ENCODE results near the gene BMP6. TPM values are rescaled to one million over a fixed set of nuclear protein-coding genes. Genes with fewer than 3 reads are reported as not detected.

Gene BMP6
- polyA plus RNA-seq, 1 donor from 2014 or later: 2.4 TPM

- H3K79me2 ChIP-seq (replicated peaks; ENCODE audit: insufficient read depth, low read length): no peaks in the 10 kb centered on the region
- H4K20me1 ChIP-seq (ENCODE audit: insufficient read depth): no peaks in the 10 kb centered on the region
- no peaks in the 10 kb centered on the region for H3K27me3 ChIP-seq (ENCODE audit: insufficient read depth, low read depth, low read length)
- no peak overlapping the region for H3K4me3 ChIP-seq (ENCODE audit: low read length)
- H3K4me2 ChIP-seq (ENCODE audit: low read length): no peak overlapping the region
- no peaks in the 10 kb centered on the region for H3K9me2 ChIP-seq (ENCODE audit: insufficient read depth, low read length)
- H2AFZ ChIP-seq (ENCODE audit: low read depth, low read length): no peak overlapping the region
- H3K36me3 ChIP-seq (ENCODE audit: insufficient read depth, low read length): no peaks in the 10 kb centered on the region
- H3F3A ChIP-seq (ENCODE audit: insufficient read depth, low read length, poor library complexity, severe bottlenecking): no peaks in the 10 kb centered on the region
- H3K9ac ChIP-seq (ENCODE audit: low read length): no peak overlapping the region
- H3K27ac ChIP-seq (ENCODE audit: low read length): no peak overlapping the region
- no peaks in the 10 kb centered on the region for H3K9me3 ChIP-seq (ENCODE audit: low read length)
- no peak for TF ChIP-seq RAD21 (conservative IDR thresholded peaks at IDR 0.05)
- TF ChIP-seq SMC3 (conservative IDR thresholded peaks at IDR 0.05; ENCODE audit: poor library complexity): no peak
- TF ChIP-seq TAF1 (IDR thresholded peaks at IDR 0.05; ENCODE audit: low read depth): no peak
- TF ChIP-seq, protein P1, sequence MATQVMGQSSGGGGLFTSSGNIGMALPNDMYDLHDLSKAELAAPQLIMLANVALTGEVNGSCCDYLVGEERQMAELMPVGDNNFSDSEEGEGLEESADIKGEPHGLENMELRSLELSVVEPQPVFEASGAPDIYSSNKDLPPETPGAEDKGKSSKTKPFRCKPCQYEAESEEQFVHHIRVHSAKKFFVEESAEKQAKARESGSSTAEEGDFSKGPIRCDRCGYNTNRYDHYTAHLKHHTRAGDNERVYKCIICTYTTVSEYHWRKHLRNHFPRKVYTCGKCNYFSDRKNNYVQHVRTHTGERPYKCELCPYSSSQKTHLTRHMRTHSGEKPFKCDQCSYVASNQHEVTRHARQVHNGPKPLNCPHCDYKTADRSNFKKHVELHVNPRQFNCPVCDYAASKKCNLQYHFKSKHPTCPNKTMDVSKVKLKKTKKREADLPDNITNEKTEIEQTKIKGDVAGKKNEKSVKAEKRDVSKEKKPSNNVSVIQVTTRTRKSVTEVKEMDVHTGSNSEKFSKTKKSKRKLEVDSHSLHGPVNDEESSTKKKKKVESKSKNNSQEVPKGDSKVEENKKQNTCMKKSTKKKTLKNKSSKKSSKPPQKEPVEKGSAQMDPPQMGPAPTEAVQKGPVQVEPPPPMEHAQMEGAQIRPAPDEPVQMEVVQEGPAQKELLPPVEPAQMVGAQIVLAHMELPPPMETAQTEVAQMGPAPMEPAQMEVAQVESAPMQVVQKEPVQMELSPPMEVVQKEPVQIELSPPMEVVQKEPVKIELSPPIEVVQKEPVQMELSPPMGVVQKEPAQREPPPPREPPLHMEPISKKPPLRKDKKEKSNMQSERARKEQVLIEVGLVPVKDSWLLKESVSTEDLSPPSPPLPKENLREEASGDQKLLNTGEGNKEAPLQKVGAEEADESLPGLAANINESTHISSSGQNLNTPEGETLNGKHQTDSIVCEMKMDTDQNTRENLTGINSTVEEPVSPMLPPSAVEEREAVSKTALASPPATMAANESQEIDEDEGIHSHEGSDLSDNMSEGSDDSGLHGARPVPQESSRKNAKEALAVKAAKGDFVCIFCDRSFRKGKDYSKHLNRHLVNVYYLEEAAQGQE (IDR thresholded peaks at IDR 0.05; ENCODE audit: borderline replicate concordance): no peak
- TF ChIP-seq MXI1 (conservative IDR thresholded peaks at IDR 0.05; ENCODE audit: poor library complexity, severe bottlenecking): no peak
- TF ChIP-seq POLR2AphosphoS5 (IDR thresholded peaks at IDR 0.05): no peak
- TF ChIP-seq EP300 (conservative IDR thresholded peaks at IDR 0.05; ENCODE audit: poor library complexity, severe bottlenecking): no peak
- no peak for TF ChIP-seq EZH2 (IDR thresholded peaks at IDR 0.05; ENCODE audit: borderline replicate concordance, insufficient read depth, low read length, poor library complexity, severe bottlenecking)
Measured at GRCh38 chr6:7763881-7764280, 38.0 kb downstream of the BMP6 start.

DNA sequence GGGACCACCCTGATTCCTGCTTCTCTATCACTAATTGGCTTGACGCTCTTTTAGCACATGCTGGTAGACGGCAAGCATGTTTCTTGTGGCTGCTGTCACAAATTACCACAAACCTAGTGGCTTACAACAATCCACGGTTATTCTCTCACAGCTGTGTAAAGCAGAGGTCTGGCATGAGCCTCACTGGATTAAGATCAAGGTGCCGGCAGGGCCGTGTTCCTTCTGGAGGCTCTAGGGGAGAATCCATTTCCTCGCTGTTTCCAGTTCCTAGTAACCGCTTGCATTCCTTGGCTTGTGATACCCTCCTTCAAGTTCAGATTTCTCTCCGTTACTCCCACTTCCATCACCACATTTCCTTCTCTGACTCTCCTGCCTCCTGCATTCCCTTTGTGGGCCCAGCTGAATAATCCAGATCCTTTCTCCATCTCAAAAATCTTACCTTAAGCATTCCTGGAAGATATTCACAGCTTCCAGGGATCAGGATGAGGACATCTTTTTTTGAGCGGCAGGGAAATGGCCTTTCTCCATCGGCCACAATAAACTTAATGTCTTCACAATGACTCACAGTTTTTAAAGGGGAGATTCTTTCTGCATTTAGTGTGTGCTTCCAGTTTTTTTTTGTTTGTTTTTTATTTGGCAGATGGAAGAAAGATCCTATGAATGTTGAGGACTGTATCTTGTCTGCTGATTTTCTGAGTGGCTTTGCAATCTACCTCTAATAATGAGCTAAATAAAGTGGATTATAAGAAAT lies 39.9 kb downstream of the BMP6 start:
- H3K36me3 ChIP-seq (ENCODE audit: insufficient read depth, low read length): no peaks in the 10 kb centered on the region
- H3K9ac ChIP-seq (ENCODE audit: low read length): no peak overlapping the region
- no peak overlapping the region for H3K27ac ChIP-seq (ENCODE audit: low read length)
- no peak overlapping the region for H3K4me3 ChIP-seq (ENCODE audit: low read length)
- H2AFZ ChIP-seq (ENCODE audit: low read depth, low read length): no peak overlapping the region
- H3K9me2 ChIP-seq (ENCODE audit: insufficient read depth, low read length): no peaks in the 10 kb centered on the region
- no peaks in the 10 kb centered on the region for H3F3A ChIP-seq (ENCODE audit: insufficient read depth, low read length, poor library complexity, severe bottlenecking)
- no peaks in the 10 kb centered on the region for H4K20me1 ChIP-seq (ENCODE audit: insufficient read depth)
- no peak overlapping the region for H3K4me2 ChIP-seq (ENCODE audit: low read length)
- H3K79me2 ChIP-seq (replicated peaks; ENCODE audit: insufficient read depth, low read length): no peaks in the 10 kb centered on the region
- TF ChIP-seq EP300 (conservative IDR thresholded peaks at IDR 0.05; ENCODE audit: poor library complexity, severe bottlenecking) (no peak), RAD21 (conservative IDR thresholded peaks at IDR 0.05) (no peak), SMC3 (conservative IDR thresholded peaks at IDR 0.05; ENCODE audit: poor library complexity) (no peak), POLR2AphosphoS5 (IDR thresholded peaks at IDR 0.05) (no peak), TAF1 (IDR thresholded peaks at IDR 0.05; ENCODE audit: low read depth) (no peak), EZH2 (IDR thresholded peaks at IDR 0.05; ENCODE audit: borderline replicate concordance, insufficient read depth, low read length, poor library complexity, severe bottlenecking) (no peak), CTCF (IDR thresholded peaks at IDR 0.05; ENCODE audit: poor library complexity, severe bottlenecking) (no peak), MXI1 (conservative IDR thresholded peaks at IDR 0.05; ENCODE audit: poor library complexity, severe bottlenecking) (no peak)
- TF ChIP-seq, protein P1 (IDR thresholded peaks at IDR 0.05; ENCODE audit: borderline replicate concordance): no peak
- H3K27me3 ChIP-seq (ENCODE audit: insufficient read depth, low read depth, low read length): no peaks in the 10 kb centered on the region
- no peaks in the 10 kb centered on the region for H3K9me3 ChIP-seq (ENCODE audit: low read length)

Data from neural cell (in vitro differentiated cells).